Astrocyte (in vitro differentiated cells and primary cell): ENCODE results near the gene NPY5R.

Experiments
- EZH2 ChIP-seq: IDR thresholded peaks from 2 replicates; pipeline ENCODE4 v1.6.1; 2012; ENCODE audit warnings: mild to moderate bottlenecking, low read length, inconsistent platforms; ENCODE audit not compliant: insufficient read depth
- TF ChIP-seq, protein P1 (sequence below): IDR thresholded peaks from 2 replicates; pipeline ENCODE4 v1.5.1; 2011; ENCODE audit warnings: low read depth, mild to moderate bottlenecking, inconsistent platforms, low read length, moderate library complexity; ENCODE audit not compliant: insufficient read depth

DNA sequence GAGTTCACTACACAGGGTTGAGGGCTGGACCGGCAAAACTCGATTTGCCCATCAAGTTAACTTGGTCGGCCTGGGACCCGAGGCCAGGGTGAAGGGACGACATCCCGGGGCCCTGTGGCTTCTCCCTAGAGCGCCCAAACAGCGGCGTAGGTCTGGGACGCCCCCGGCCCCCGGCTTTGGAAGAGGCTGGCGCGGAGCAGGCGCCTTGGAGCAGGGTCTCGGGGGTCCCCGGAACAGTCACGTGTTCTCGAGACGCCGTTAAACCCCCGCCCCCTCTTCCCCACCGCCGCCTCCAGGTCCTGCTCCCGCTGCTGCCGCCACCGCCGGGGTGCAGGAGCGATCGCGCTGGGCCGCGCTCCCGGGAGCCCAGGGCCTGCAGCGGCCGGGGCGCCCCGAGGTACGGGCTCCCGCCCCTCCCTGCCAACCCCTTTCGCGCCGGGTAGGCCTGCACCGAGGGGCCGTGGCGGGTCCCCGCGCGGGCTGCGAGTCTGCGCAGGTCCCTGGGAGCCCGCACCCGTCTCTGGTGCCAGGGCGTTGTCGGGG is at the start of gene NPY5R:
- TF ChIP-seq EZH2 = no peak
- TF ChIP-seq, protein P1, sequence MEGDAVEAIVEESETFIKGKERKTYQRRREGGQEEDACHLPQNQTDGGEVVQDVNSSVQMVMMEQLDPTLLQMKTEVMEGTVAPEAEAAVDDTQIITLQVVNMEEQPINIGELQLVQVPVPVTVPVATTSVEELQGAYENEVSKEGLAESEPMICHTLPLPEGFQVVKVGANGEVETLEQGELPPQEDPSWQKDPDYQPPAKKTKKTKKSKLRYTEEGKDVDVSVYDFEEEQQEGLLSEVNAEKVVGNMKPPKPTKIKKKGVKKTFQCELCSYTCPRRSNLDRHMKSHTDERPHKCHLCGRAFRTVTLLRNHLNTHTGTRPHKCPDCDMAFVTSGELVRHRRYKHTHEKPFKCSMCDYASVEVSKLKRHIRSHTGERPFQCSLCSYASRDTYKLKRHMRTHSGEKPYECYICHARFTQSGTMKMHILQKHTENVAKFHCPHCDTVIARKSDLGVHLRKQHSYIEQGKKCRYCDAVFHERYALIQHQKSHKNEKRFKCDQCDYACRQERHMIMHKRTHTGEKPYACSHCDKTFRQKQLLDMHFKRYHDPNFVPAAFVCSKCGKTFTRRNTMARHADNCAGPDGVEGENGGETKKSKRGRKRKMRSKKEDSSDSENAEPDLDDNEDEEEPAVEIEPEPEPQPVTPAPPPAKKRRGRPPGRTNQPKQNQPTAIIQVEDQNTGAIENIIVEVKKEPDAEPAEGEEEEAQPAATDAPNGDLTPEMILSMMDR = no peak
